ENCODE results near the gene COL10A1.

COL10A1 gene

GRCh38 chr6:116083052-116083451 lies 42.9 kb downstream of the COL10A1 start:
- no peak overlapping the region for H3K27ac Mint-ChIP-seq
- no peaks in the 10 kb centered on the region for H3K4me1 Mint-ChIP-seq (ENCODE audit: low read depth)
- no peaks in the 10 kb centered on the region for H3K9me3 Mint-ChIP-seq
- H3K4me3 Mint-ChIP-seq = no peak overlapping the region
- H3K27me3 Mint-ChIP-seq = peaks cover 4% of the 10 kb centered on the region
- no peaks in the 10 kb centered on the region for H3K36me3 Mint-ChIP-seq (ENCODE audit: low read depth)
- DNase-seq = no peak

DNA sequence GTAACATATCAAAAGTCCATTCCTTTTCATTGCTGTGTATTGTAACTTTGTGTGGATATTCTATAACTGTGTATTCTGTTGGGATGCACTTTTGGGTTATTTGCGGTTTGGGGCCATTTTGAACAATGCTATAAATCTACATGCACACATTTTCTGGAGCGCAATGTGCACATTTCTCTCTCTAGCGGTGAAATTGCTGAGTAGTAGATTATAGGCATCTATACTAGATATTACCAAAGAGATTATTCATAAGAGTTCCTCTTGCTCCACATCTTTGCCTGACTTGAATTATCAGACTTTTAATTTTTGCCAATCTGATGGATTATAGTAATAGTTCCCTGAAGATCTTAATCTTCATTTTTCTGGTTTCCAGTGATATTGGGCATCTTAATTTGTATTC lies 47.0 kb downstream of the COL10A1 start:
- H3K36me3 Mint-ChIP-seq (ENCODE audit: low read depth) = no peaks in the 10 kb centered on the region
- no peak for DNase-seq
- H3K4me3 Mint-ChIP-seq = no peak overlapping the region
- no peaks in the 10 kb centered on the region for H3K4me1 Mint-ChIP-seq (ENCODE audit: low read depth)
- no peaks in the 10 kb centered on the region for H3K9me3 Mint-ChIP-seq
- peaks cover 4% of the 10 kb centered on the region for H3K27me3 Mint-ChIP-seq
- no peak overlapping the region for H3K27ac Mint-ChIP-seq

DNA sequence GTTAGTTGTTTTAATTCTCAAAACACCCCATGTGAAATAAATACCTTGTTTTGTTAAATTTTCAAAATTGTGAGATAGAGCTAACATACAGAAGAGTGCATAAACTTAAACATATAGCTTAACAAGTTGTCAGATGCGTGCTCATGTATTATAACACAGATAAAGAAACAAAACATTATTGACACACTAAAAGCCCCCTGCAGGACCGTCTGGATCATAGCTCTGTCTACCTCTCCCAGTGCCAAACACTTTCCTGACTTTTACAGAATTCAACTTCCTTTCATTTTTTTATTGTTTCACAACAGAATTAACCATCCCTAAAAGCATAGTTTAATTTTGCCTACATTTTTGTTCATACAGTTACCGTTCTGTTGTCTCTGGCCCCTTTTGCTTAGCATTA lies 47.4 kb downstream of the COL10A1 start:
- no peak for DNase-seq
- H3K4me1 Mint-ChIP-seq (ENCODE audit: low read depth) = no peaks in the 10 kb centered on the region
- peaks cover 4% of the 10 kb centered on the region for H3K27me3 Mint-ChIP-seq
- no peaks in the 10 kb centered on the region for H3K36me3 Mint-ChIP-seq (ENCODE audit: low read depth)
- H3K4me3 Mint-ChIP-seq = no peak overlapping the region
- H3K9me3 Mint-ChIP-seq = no peaks in the 10 kb centered on the region
- H3K27ac Mint-ChIP-seq = no peak overlapping the region

- no peak overlapping the region for H3K4me3 Mint-ChIP-seq
- no peaks in the 10 kb centered on the region for H3K36me3 Mint-ChIP-seq (ENCODE audit: low read depth)
- no peak overlapping the region for H3K27ac Mint-ChIP-seq
- H3K9me3 Mint-ChIP-seq = no peaks in the 10 kb centered on the region
- no peaks in the 10 kb centered on the region for H3K27me3 Mint-ChIP-seq
- peaks cover 4% of the 10 kb centered on the region for H3K4me1 Mint-ChIP-seq (ENCODE audit: low read depth)
- no peak for DNase-seq
Measured at GRCh38 chr6:116074732-116075390, 51.1 kb downstream of the COL10A1 start.

DNA sequence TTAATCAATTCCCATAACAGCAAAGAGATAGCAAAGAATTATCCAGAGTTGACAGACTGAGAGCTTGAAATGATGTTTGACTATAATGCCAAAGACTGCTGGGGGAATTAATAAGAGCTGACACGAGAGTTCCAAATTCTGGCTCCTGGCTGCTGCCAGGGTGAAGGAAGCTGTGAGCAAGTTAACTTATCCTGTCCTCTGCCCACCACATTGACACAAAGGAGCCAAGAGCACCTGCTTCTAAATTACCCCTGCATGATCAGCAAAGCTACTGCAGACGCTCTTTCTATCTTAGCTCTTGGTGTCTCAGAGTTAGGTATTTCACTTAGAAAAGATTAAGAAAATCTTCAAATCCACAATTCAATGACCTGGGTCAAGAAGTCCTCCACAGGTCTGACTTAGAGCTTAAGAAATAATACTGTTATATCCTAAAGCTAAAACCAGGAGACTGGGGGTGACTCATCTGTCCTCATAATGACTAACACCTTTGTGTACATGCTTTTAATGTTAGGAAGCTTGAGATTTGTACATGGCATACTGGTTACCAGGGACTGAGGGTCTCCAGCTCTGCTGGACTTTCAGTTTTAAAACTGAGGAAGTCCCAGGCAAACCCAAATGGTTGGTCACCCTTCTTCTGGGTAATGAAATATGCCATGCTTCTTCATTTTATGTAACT lies 52.0 kb downstream of the COL10A1 start:
- Mint-ChIP-seq H3K27me3 (peaks cover under 1% of the 10 kb centered on the region), H3K27ac (no peak overlapping the region), H3K4me3 (no peak overlapping the region), H3K4me1 (ENCODE audit: low read depth) (peaks cover 4% of the 10 kb centered on the region), H3K36me3 (ENCODE audit: low read depth) (no peaks in the 10 kb centered on the region), H3K9me3 (no peaks in the 10 kb centered on the region)
- no peak for DNase-seq

GRCh38 chr6:116072368-116072767 lies 53.6 kb downstream of the COL10A1 start:
- no peaks in the 10 kb centered on the region for H3K36me3 Mint-ChIP-seq (ENCODE audit: low read depth)
- no peak overlapping the region for H3K4me3 Mint-ChIP-seq
- H3K9me3 Mint-ChIP-seq = no peaks in the 10 kb centered on the region
- DNase-seq = no peak
- H3K27me3 Mint-ChIP-seq = peaks cover 7% of the 10 kb centered on the region
- H3K4me1 Mint-ChIP-seq (ENCODE audit: low read depth) = peaks cover 4% of the 10 kb centered on the region
- H3K27ac Mint-ChIP-seq = no peak overlapping the region

DNA sequence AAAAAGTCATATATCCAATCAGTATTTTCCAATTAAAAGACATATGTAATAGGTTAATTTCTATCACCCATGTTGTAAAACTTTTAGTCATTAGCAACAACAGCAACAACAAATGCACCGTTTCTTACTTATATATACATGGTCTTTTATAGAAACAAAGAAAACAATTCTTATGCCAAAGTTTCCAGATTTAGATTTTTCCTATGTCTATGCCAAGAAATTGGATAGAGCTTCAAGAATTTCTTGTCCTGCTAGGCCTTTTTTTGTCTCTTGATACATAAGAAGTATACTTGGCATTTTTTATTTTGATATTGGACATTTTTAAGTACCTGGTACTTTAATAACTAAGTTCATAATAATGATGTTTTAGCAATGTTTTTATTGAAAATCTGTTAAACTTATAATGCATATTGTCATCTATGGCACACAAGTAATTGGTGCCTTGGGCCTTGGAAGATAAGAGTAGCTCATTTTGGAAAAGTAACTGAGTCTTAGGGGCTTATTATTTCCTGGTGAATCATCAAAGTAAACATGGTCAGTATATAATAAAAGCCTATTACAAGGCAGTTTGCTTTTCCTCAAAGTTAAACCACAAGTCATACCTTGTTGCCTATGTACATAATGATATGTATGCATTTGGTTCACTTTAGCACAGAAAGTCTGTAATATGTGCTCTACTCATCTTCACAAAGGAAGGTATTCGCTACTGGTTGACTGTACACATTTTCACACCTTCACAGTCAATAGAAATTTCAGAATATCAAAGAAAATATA lies 55.1 kb downstream of the COL10A1 start:
- no peak for DNase-seq
- Mint-ChIP-seq H3K4me3 (no peak overlapping the region), H3K27me3 (peaks cover 9% of the 10 kb centered on the region), H3K27ac (no peak overlapping the region), H3K36me3 (ENCODE audit: low read depth) (no peaks in the 10 kb centered on the region), H3K4me1 (ENCODE audit: low read depth) (peaks cover 4% of the 10 kb centered on the region), H3K9me3 (no peaks in the 10 kb centered on the region)

DNA sequence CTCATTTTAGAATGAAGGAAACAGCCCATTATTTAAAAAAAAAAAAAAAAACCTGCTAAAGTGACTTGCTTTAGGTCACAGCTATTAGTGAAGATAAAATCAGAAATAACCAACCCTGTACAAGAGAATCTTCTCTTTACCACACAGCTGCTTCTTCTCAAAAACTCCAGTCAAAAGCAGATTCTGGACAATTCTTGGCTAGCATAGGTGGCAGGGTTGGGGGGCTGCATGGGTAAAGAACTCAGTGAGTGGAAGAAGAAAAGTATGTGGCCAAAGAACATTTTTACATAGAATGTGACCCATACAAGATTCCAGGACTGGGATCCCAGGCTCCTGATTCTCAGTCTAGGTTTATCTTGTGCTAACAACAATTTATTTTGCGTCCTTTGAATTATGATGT lies 55.8 kb downstream of the COL10A1 start:
- H3K27ac Mint-ChIP-seq = no peak overlapping the region
- H3K27me3 Mint-ChIP-seq = peaks cover 9% of the 10 kb centered on the region
- H3K4me3 Mint-ChIP-seq = no peak overlapping the region
- DNase-seq = no peak
- no peaks in the 10 kb centered on the region for H3K36me3 Mint-ChIP-seq (ENCODE audit: low read depth)
- no peaks in the 10 kb centered on the region for H3K9me3 Mint-ChIP-seq
- H3K4me1 Mint-ChIP-seq (ENCODE audit: low read depth) = peaks cover 4% of the 10 kb centered on the region
